MM.1S (cell line): Measurements from ENCODE around the gene PPP3R1.

ENCODE experiments used
- EZH2 ChIP-seq: fragments of 300-600 bp; sonication (generic); optimal IDR thresholded peaks from 2 replicates; pipeline ENCODE3; 2017; ENCODE audit warnings: low read depth, mild to moderate bottlenecking, antibody characterized with exemption, low read length, mixed read lengths
- EZH2phosphoT487 ChIP-seq: fragments of 300-600 bp; sonication (generic); IDR thresholded peaks from 2 replicates; pipeline ENCODE4 v1.6.1; 2018; ENCODE audit warnings: antibody characterized with exemption, low read length
- TF ChIP-seq, protein P1 (sequence below): fragments of 300-600 bp; sonication (generic); IDR thresholded peaks from 2 replicates; pipeline ENCODE4 v1.5.1; 2016; ENCODE audit warnings: antibody characterized with exemption, low read length, mixed read lengths

DNA sequence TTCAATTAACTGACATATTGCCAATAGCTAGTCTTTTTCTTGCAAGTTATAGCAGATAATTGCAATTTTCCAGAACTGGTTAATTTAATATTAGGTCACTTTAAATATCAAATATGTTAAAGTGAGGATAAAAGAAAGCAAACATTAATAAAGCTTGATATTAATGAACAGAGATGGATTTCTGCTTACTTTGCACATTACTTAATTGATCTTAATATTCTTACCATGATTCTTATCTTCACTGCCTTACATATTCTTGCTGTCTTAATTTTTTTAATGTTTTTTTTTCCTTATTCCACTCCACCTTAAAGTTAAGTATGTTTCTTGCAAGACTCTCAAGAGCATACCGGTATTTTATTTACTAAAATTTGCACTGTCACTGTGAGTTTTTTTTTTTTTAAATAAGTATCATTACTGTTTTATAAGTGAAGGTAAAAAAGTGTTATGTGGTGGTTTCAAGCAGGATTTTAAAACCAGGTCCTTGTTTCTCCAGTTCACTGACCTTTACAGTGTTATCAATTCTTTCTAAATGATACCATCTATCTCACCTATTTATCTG lies 33.9 kb downstream of the PPP3R1 start:
- TF ChIP-seq, protein P1, sequence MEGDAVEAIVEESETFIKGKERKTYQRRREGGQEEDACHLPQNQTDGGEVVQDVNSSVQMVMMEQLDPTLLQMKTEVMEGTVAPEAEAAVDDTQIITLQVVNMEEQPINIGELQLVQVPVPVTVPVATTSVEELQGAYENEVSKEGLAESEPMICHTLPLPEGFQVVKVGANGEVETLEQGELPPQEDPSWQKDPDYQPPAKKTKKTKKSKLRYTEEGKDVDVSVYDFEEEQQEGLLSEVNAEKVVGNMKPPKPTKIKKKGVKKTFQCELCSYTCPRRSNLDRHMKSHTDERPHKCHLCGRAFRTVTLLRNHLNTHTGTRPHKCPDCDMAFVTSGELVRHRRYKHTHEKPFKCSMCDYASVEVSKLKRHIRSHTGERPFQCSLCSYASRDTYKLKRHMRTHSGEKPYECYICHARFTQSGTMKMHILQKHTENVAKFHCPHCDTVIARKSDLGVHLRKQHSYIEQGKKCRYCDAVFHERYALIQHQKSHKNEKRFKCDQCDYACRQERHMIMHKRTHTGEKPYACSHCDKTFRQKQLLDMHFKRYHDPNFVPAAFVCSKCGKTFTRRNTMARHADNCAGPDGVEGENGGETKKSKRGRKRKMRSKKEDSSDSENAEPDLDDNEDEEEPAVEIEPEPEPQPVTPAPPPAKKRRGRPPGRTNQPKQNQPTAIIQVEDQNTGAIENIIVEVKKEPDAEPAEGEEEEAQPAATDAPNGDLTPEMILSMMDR = no peak
- TF ChIP-seq EZH2phosphoT487 = no peak
- no peak for TF ChIP-seq EZH2
